Renal cortex interstitium (tissue), 11 donors: ENCODE measurements around the gene LHX4. TPM values are rescaled to one million over a fixed set of nuclear protein-coding genes. Genes with fewer than 3 reads are reported as not detected.

Source experiments
- DNase-seq, 11 donors: peaks; one replicate each; pipeline ENCODE4 v3.0.0-alpha.2; 2013; ENCODE audit warnings: low read depth in 9 of 11, low spot score in 4 of 11; ENCODE audit errors: extremely low read depth in 1 of 11
- polyA plus RNA-seq, 3 donors: library from polyadenylated mRNA; unstranded; fragments of 120-200 nt; gene quantifications; one replicate each; pipeline ENCODE4 v1.2.1, GENCODE V29; 2013; ENCODE audit not compliant: insufficient read length in 3 of 3

LHX4 gene
- polyA plus RNA-seq, 3 donors = 2.1 to 4.6 (median 2.2) TPM

GRCh38 chr1:180217006-180217405 lies 13.1 kb upstream of the LHX4 start:
- DNase-seq = no peak

DNA sequence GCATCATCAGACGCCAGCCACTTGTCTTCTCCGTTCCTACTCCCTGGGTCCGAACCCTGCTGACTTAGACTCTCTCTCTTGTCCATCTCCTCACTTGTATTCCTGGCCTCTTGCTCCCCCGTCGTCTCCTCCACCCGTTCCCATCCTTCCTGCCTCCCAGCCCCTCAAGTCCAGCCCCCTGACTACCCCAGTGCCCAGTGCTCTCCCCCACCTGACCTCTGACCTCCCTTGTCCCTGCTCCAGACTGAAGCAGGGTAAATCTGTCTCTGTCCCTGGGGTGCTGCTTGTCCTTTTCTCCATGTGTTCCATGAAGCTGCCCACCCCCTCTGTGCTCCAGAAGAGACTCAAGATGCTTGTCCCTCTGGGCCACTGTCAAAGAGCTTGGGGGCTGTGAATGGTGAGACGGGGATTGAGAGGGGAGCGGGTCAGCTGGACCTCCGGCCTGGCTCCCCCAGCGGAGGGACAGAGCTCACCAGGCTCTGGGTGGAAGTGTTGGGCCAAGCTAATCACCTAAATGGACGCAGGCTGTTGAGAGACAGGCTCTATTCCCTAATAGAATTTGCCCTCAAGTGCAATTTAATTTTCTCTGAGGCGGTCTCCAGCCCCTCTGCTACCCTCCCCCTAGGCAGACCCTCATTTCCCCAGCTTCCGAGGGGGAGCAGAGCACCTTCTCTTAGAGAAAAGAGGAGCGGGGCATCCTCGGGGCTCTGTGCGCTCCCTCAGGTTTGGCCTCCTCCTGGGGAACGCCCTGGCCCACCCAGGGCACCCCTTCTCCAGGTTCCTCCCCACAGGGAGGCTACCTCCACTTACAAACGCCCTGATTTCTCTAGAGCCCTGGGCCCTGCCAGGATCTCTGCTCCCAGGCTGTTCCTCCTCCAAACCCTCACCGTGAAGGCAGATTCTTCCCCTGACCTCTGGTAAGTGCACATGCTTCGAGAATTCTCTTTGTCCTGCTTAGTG lies 11.0 kb upstream of the LHX4 start:
- no peak for DNase-seq

- DNase-seq = no peak
Measured at GRCh38 chr1:180219776-180220175, 10.3 kb upstream of the LHX4 start.

- DNase-seq = no peak
Measured at GRCh38 chr1:180221462-180221861, 8.6 kb upstream of the LHX4 start.

- DNase-seq = no peak
Measured at GRCh38 chr1:180224902-180225301, 5.2 kb upstream of the LHX4 start.

DNA sequence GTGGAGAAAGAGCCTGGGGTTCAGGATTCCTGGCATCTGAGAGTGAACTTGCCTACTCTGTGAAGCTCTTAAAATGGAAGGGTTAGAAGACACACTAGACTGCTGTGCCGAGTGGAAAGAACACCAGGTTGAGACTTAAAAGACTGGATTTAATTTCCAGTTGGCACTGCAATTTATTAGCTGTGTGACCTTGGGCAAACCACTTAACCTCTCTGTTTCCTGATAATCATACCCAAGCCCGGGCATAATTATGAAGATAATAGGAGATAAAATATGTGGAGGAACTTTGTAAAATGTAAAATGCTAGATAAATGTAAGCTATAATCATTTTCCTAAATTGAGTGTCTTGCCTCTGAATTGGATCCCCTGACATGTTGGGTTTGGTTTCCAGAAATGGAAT lies 4.7 kb upstream of the LHX4 start:
- no peak for DNase-seq

- DNase-seq = no peak
Measured at GRCh38 chr1:180227861-180228647, 2.0 kb upstream of the LHX4 start.

DNA sequence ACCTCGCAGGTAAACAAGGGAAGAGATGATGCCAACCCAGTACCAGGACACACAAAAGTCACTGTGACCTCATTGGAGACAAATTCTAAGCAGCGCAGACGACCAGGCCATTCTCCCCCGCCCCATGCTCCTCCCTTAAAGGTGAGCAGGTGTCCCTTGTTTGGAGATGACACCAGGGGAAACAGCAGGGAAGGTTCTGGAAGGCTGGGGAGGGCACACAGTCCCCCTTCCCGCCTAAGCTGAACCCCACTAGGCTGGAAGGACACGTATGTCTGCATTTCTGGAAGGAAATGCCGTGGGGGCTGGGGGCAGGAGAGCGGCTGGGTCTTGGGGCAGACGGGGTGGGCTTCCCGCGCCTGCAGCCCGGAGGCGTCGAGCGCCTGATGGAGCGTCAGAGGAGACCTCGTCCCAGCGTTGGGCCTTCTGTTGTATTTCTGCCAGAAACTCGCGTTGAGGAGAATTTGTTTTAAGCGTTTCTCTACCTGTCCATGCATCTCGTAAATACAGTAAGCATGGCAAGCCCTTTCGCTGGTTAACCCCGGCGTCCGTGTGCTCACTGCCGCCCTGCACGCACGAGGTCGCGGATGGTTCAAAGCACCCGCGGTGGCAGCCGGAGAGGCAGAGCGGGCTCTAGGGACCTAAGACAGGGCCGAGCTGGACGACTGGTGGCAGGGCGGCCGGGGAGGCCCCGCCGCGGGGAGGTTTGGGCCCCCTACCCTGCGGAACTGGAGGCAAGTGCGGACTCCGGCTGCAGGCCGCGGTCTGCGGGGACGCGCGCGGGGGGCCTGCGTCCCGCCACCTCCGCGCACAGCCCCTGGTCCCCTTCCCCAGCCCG lies 1.2 kb upstream of the LHX4 start:
- DNase-seq = no peak

GRCh38 chr1:180230416-180230790 lies 339 bp downstream of the LHX4 start:
- no peak for DNase-seq

GRCh38 chr1:180230791-180231505 lies 884 bp downstream of the LHX4 start:
- DNase-seq = no peak

- no peak for DNase-seq
Measured at GRCh38 chr1:180231506-180231921, 1.4 kb downstream of the LHX4 start.

- no peak for DNase-seq
Measured at GRCh38 chr1:180231936-180232335, 1.9 kb downstream of the LHX4 start.

DNA sequence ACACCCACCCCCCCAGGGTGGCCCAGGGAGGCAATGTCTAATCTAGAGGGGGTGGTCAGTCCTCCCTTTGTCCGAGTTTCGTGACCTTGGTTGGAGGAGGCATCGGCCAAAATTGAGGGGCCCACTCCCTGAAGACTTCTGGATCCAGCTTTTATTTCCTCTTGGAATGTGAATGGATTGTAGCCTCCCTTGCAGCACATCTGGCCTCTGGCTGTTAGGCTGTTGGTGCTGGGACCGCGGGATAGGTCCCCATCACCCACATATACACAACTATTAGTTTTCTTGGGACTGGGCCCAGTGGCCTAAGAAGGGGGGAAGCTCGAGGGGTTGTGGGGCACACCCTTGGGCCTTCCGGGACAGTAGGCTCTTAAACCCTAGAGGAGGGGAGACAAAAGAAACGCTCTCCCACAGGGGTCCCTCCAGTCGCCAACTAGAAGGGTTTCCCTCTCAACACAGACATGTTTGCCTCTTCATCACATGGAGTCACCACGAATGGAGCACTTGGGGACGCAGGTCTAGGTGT lies 2.5 kb downstream of the LHX4 start:
- DNase-seq = no peak

DNA sequence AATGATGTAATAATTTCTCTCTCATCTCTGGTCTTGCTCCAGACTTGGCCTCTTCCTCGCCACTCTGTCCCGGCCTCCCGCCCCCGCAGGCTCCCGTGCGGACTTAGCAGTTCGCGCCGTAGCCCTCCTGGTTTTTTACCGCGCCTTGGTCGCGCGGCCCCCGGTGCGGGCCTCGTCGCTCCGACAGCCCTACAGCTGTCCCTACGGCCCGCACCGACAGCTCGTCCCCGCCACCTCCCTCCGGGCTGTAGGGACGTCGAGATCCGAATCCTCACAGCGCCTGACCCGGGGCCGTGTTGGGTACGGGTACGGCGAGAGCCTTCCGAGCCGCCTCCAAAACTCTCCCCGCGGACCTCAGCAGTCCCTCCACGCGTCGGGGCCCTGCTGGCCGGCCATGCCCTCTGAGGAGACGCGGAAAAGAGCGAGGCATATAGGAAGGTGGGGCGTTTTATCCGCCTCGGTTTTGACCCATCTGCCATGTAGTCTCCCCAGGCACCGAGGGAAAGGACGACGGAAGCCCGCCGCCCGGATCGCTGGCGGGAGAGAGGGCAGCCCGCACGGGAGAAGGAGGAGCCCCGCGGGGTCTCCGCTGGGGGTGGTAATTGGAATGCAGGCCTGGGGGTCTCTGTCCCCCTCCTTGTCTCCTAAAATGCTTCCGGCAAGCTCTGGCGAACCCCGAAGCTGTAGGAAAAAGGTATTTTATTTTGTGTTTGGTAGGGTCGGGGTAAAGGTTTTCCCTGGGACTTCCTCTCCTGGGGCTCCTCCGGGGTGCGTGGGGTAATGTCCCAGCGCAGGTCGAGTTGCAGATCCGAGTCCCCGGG lies 3.3 kb downstream of the LHX4 start:
- no peak for DNase-seq

GRCh38 chr1:180234369-180235076 lies 4.5 kb downstream of the LHX4 start:
- DNase-seq = no peak

- no peak for DNase-seq
Measured at GRCh38 chr1:180235077-180235501, 5.0 kb downstream of the LHX4 start.
